Mononuclear cell (primary cell): ENCODE results near the gene KRT31. TPM values are rescaled to one million over a fixed set of nuclear protein-coding genes. Genes with fewer than 3 reads are reported as not detected.
"Not testable (repeated sequence)": the region's sequence is repeated elsewhere in the genome, so short reads cannot be mapped to it uniquely, and the experiment has no call there.

Experiments
- H3K27me3 ChIP-seq: 2 replicates; pipeline ENCODE4 v1.6.0; 2011; ENCODE audit warnings: low read length, control low read depth; ENCODE audit not compliant: insufficient read depth
- H3K4me1 ChIP-seq: 2 replicates; pipeline ENCODE4 v1.5.1; 2011; ENCODE audit warnings: mild to moderate bottlenecking, low read length, control low read depth; ENCODE audit not compliant: insufficient read depth
- H3K4me3 ChIP-seq: 2 replicates; pipeline ENCODE4 v1.5.1; 2011; ENCODE audit warnings: mild to moderate bottlenecking, low read length, moderate library complexity
- H3K9me3 ChIP-seq: 2 replicates; pipeline ENCODE4 v1.5.1; 2011; ENCODE audit warnings: low read depth, mild to moderate bottlenecking, control low read depth, low read length
- total RNA-seq: library from RNA; depleted of rRNA; stranded (reverse); fragments of >200 nt; gene quantifications from one replicate; pipeline ENCODE4 v1.2.3, GENCODE V29; 2012

KRT31 gene
- total RNA-seq, 1 donor = not detected

DNA sequence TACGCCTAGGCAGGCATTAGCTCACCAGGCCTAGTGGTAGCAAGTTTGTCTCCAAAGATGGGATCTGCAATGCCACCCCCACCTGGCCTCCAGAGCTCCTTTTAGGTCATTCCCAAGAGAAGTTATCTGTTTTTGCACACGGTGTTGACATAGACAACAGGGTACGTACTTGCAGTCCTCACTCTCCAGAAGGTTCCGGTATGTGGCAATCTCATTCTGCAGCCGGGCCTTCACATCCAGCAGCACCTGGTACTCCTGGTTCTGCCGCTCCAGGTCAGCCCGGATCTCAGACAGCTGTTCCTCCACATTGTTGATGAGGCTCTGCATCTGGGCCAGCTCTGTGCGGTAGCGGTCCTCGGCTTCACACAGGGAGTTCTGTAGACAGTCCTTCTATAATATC lies 9.8 kb upstream of the KRT31 start:
- H3K4me1 ChIP-seq = no peaks in the 10 kb centered on the region
- no peak overlapping the region for H3K4me3 ChIP-seq
- H3K9me3 ChIP-seq = no peaks in the 10 kb centered on the region
- no peaks in the 10 kb centered on the region for H3K27me3 ChIP-seq

DNA sequence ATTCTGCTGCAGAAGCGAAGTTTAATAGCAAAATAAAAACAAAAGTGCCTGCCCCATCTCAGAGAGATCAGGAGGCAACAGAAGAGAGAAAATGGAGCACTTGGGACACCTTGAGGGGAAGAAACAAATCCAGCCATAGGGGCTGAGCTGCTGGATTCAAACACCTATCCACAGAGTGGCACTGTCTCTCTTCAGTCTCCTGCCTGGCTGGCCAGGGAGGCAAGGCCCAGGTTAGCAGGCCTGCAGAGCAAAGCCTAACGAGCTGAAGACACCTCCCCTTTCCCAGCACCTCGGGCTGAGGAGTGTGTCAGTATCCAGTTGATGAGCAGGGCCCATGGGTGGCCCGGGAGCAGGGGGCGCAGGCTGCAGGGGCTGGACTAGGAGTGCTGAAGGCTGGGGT lies 8.8 kb upstream of the KRT31 start:
- Histone ChIP-seq H3K27me3 (no peaks in the 10 kb centered on the region), H3K9me3 (no peaks in the 10 kb centered on the region), H3K4me3 (no peak overlapping the region), H3K4me1 (no peaks in the 10 kb centered on the region)

DNA sequence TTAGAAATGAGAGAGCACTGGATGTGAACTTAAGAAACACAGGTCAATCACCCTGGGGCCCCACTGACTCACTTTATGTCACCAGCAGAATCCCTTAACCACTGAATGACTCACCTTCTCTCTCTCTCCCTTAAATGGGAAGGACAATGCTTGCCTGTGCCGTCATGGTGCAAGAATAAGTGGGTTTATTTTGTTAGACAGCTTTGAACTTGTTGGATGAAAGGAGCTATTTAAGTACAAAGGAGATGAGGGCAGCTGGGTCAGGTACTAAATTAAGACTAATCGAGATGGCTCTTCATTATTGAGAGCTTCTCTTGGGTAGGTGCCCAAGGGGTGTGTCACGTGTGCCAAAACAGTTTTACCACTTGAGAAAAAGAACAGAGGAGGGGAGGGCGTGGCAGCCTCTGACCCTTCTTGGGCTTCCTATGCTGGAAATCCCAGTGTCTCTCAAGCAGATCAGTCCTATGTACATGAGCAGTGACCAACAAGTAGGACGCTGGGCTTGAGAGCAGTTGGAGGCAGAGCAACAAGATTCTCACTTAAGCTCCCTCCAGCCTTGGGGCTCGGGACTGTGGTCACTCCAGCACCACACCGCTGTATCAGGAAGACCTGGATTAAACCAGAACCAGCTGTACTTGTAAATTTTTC lies 6.7 kb upstream of the KRT31 start:
- no peak overlapping the region for H3K4me3 ChIP-seq
- H3K27me3 ChIP-seq = no peaks in the 10 kb centered on the region
- H3K9me3 ChIP-seq = no peaks in the 10 kb centered on the region
- no peaks in the 10 kb centered on the region for H3K4me1 ChIP-seq

DNA sequence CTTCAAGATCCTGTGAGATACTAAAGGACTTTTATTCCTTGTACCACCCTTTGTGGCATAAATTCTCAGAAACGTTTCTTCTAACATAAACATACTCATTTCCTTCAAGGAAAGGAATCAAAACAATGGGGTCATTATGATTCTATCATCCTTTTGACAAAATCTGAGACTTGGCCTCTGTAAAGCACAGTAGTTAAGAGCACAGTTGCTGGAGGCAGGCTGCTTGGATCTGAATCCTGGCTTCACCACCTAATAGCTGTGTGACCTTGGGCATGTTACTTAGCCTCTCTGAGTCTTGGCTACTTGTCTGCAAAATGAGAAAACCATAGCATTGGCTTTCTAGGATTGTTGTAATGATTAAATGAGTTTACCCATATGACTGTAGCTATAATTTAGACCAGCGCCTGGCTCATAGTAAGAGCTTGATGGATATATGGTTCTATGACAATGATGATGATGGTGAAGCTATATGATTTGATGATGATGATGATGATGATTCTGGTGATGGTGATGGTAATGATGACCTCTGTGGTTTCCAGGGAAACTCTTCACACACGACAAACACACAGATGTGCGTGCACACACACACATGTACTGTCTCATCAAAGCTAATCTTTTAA lies 6.1 kb upstream of the KRT31 start:
- Histone ChIP-seq H3K9me3 (no peaks in the 10 kb centered on the region), H3K4me3 (no peak overlapping the region), H3K4me1 (no peaks in the 10 kb centered on the region), H3K27me3 (no peaks in the 10 kb centered on the region)

DNA sequence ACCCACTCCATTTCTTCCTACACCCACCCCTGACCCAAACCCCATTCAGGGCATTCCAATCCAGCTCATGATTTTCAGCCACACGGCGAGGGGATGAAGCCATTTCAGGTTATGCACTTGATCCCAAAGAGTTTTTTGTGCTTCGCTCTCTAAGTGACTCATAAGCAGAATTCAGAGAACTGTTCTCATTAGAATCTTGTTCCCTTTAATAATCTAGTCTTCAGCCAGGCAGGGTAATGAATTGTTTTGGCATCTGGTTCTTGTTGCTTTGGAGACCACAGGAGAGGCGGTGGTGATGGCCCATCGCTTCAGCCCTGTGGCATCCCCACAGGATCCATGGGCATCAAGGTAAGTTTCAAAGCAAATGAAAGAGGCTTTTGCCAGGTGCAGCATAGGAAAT lies 4.8 kb upstream of the KRT31 start:
- Histone ChIP-seq H3K27me3 (no peaks in the 10 kb centered on the region), H3K4me3 (no peak overlapping the region), H3K4me1 (no peaks in the 10 kb centered on the region), H3K9me3 (no peaks in the 10 kb centered on the region)

DNA sequence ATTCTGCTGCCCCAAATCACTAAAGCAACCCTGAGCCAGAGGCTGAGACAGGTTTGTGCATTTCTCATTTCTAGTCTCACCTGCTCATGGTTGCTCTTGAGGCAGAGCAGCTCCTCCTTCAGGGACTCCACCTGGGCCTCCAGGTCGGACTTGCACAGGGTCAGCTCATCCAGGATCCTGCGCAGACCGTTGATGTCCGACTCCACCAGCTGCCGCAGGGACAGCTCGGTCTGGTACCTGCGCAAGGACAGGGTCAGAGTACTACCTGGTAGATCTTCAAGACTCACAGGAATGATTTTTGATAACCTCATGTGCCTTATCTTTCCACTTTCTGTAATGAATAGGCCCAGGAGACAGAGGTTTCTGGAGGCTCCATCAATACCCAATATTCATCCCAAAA lies 1.1 kb downstream of the KRT31 start:
- Histone ChIP-seq H3K4me1 (no peaks in the 10 kb centered on the region), H3K9me3 (no peaks in the 10 kb centered on the region), H3K4me3 (no peak overlapping the region), H3K27me3 (no peaks in the 10 kb centered on the region)

DNA sequence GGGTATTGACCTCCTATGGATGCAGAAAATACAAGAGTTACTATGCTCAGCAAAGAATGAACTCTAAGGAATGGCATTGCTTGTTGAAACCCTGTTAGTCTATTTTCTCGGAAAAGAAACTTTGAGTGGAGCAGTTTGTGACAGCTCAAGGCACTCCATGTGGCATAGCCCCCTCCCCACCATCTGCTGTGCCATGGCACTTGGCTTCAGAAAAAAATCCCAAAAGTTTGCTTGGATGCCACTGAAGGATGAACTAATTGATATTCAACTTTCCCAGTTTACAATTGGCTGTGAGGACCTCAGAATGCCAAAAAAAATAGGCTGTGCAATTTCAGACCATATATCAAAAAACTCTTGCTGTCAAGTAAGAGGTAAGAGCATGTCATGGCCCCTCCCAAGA lies 1.8 kb downstream of the KRT31 start:
- H3K4me3 ChIP-seq = no peak overlapping the region
- H3K4me1 ChIP-seq = no peaks in the 10 kb centered on the region
- H3K9me3 ChIP-seq = no peaks in the 10 kb centered on the region
- H3K27me3 ChIP-seq = no peaks in the 10 kb centered on the region

DNA sequence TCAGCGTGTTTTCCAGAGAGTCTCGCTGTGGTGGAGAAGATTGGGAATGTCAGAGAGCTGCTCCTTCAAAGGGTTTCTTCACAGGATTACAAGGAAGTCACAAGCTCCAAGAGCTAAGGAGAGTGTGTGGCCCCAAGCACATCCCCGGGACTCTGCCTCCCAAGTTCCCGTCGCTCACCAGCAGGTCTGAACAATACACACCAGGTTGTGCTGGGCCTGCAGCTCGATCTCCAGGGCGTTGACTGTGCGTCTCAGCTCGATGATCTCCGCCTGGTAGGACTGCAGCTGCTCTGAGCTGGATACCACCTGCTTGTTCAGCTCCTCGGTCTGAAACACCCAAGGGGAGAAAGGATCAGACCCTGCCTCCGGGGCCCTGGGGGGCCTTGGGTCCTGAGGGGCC lies 2.4 kb downstream of the KRT31 start:
- not testable (repeated sequence) for H3K9me3 ChIP-seq, H3K4me3 ChIP-seq, H3K27me3 ChIP-seq, H3K4me1 ChIP-seq

DNA sequence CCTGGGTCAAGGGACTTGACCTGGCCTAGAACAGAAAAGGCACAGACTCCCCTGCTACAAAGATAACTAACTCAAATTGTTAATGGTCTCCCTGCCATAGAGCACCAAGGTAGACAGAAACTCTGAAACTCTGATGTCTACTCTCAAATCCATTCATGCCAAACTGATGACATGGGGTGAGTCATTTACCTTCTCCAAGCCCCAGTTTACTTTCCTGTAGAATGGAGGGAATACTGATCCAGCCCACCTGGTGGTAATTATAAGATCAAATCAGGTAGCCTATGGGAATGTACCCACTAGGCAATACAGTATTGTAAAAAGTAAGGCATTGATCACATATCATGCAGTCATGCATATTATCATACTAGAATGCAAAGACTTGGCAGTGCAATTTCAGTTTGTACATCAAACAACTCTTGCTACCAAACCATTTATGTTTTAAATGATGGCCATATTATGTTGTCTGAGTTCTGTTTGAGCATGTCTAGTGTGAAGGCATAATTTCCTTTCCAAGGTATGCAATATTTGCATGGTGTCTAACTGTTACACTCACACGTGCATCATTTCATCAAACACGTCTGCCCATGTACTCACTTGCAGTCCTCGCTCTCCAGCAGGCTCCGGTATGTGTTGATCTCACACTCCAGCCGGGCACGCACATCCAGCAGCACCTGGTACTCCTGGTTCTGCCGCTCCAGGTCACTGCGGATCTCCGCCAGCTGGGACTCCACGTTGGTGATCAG lies 3.0 kb downstream of the KRT31 start:
- Histone ChIP-seq H3K4me1 (no peaks in the 10 kb centered on the region), H3K4me3 (no peak overlapping the region), H3K27me3 (no peaks in the 10 kb centered on the region), H3K9me3 (no peaks in the 10 kb centered on the region)

DNA sequence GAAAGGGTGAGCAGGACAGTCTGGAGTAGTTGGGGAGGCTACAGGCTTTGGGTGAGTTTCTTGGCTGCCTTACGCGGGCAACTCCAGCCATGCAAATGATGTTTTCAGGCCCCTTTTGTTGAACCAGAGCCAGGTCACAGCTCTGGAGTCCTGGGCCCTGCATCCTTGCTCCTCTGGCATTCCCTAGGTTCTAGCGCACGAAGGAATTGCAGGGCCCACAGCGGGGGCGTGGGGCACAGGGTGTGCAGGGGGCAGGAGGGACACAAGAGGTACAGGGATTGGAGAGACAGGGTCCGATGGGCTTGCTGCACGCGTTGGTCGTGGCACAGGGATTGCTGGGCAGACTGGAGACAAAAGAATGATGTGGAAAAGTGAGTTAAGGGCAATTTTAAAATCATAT lies 3.6 kb downstream of the KRT31 start:
- H3K27me3 ChIP-seq = no peaks in the 10 kb centered on the region
- H3K9me3 ChIP-seq = no peaks in the 10 kb centered on the region
- no peak overlapping the region for H3K4me3 ChIP-seq
- H3K4me1 ChIP-seq = no peaks in the 10 kb centered on the region

DNA sequence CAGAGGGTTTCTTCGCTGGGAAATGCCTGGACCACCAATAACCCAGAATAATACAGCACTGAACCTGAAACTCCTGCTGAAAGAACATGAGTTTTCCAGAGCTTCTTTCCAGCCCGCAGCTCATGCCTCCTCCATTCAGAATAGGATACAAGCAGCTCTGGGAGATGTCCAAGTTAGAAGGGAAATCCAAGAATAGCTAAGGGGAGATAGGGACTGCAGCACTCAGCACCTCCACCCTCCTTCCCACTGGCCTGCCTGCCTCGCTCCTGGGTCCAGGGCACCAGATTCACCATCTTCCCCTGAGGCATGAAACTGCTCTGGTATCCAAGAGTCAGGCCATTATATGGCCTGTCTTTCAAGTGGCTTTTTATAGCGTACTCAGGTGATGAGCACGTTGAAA lies 4.1 kb downstream of the KRT31 start:
- Histone ChIP-seq H3K9me3 (no peaks in the 10 kb centered on the region), H3K27me3 (peaks cover 3% of the 10 kb centered on the region), H3K4me3 (no peak overlapping the region), H3K4me1 (no peaks in the 10 kb centered on the region)

DNA sequence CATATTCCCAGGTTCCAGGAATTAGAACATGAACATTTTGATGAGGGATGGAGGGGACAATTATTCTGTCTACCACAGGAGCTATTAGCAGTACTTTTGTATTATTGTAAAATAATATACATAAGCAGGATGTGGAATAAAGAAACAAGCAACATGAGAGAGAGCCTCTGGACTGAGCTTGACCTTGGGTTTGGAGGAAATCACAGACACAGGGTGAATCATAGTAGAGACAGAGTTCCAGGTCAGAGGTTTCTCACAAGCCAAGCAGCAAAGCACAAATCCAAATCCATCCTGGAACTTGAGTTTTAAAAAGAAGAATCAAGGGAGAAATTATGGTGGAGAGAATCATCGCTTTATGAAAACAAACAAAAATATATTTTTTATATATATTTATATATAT lies 5.1 kb downstream of the KRT31 start:
- Histone ChIP-seq H3K27me3 (peaks cover 4% of the 10 kb centered on the region), H3K4me3 (no peak overlapping the region), H3K9me3 (no peaks in the 10 kb centered on the region), H3K4me1 (no peaks in the 10 kb centered on the region)

DNA sequence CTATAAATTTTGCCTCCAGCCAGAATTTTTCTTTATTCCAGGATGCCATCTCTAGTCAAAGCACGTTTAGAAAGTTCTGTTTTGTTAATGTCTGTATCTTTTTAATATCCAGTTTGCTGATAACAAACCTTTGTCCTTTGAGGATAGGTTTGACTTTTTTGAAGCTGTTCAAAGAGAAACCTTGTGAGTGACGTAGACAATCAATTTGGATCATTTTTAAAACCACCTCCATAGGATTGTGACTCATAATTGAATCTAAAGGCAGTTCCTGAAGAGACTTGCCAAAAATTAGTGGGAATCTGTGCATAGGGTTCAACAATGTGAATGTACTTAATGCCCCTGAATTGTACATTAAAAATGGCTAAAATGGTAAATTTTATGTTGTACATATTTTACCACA lies 5.9 kb downstream of the KRT31 start:
- no peaks in the 10 kb centered on the region for H3K4me1 ChIP-seq
- peaks cover 4% of the 10 kb centered on the region for H3K27me3 ChIP-seq
- no peak overlapping the region for H3K4me3 ChIP-seq
- peaks cover 7% of the 10 kb centered on the region for H3K9me3 ChIP-seq

DNA sequence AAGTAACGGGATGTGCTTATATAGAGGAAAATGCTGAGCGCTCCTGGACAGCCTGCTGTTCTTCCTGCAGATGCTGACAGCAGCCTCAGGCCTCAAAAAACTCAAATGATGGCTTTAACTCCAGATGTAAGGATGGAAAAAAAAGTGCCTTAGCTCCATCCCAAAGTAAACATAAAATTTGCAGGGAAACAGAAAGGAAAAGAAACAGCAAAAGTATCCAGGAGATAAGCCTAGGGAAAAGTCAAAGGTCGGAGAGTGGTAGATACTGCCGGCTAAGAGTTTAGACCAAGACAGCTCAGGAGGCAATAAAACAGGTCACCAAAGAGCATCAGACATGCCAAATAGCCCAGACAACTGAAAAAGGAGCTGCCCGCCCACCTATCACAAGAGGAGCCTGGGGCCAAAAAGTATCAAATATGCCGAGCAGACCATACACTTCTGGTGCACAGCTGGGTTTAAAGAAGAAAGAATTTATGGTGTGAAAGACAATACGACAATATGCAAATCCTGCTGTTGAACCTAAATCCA lies 6.9 kb downstream of the KRT31 start:
- Histone ChIP-seq H3K4me3 (no peak overlapping the region), H3K4me1 (no peaks in the 10 kb centered on the region), H3K9me3 (peaks cover 12% of the 10 kb centered on the region), H3K27me3 (peaks cover 4% of the 10 kb centered on the region)

DNA sequence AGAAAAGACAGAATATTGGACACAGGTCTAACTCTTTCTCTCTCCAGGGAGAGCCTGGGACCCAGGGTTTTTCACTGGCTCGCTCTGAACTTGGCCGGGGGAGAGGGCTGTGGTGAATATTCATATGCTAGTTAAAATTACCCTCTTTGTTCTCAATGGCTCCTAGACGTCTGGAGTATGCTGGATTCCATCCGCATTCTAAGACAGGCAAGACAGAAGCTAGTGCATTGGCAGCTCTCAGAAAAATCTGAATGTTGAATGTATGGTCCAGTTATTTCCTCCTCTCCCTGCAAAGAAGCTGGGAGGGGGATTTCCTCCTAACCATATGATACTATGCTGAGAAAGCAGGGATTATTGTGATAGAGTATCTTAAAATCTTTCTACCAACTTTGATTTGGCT lies 9.7 kb downstream of the KRT31 start:
- Histone ChIP-seq H3K27me3 (peaks cover 4% of the 10 kb centered on the region), H3K4me1 (no peaks in the 10 kb centered on the region), H3K9me3 (peaks cover 12% of the 10 kb centered on the region), H3K4me3 (no peak overlapping the region)
